ENCODE measurements around the gene TNP2. TPM values are rescaled to one million over a fixed set of nuclear protein-coding genes. Genes with fewer than 3 reads are reported as not detected.

TNP2 gene
- total and polyA plus RNA-seq, 4 donors: not detected

DNA sequence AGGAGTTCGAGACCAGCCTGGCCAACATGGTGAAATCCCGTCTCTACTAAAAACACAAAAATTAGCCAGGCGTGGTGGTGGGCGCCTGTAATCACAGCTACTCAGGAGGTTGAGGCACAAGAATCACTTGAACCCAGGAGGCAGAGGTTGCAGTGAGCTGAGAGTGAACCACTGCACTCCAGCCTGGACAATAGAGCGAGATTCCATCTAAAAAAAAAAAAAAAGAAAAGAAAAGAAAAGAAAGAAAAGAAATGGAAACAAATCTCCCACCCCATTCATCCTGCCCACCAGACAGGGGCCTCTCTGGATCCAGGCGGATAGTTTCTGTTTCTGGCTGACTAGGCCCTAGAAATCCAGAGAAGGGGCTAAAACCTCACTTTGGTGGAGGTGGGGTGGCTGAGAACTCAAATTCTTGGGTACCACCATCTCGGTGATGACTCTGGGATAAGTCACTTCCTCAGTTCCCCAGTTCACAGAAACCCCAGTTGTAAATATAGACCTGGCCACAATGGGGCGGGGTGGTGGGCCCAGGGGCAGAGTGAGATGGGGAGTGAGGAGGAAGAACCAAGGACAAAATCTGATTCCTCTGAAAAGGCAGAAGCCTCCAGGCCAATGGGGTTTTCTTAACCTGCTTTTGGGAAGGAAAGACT lies 35.3 kb downstream of the TNP2 start:
- WGBS, 2 donors: 67 to 80% methylated on average over 8 of the region's 8 CpGs
- ATAC-seq (ENCODE audit: insufficient read depth, low FRiP score) (no peak), DNase-seq (no peak)
- no peaks in the 10 kb centered on the region for H3K27me3 ChIP-seq (ENCODE audit: control insufficient read depth in 3 of 3, insufficient read depth in 3 of 3, low read length in 2 of 3)
- no peaks in the 10 kb centered on the region for H3K9me3 ChIP-seq (ENCODE audit: control insufficient read depth in 4 of 4, insufficient read depth in 3 of 4, low read length in 3 of 4)
- peaks cover 0 to 9% (median 0%) of the 10 kb centered on the region in 5 donors for H3K4me1 ChIP-seq (ENCODE audit: control insufficient read depth in 5 of 5, insufficient read depth in 5 of 5, low read length in 5 of 5)
- no peak overlapping the region for H3K9ac ChIP-seq (ENCODE audit: insufficient read depth in 1 of 2, low read length in 2 of 2)
- no peak overlapping the region for H3K4me3 ChIP-seq
- TF ChIP-seq, protein P1, sequence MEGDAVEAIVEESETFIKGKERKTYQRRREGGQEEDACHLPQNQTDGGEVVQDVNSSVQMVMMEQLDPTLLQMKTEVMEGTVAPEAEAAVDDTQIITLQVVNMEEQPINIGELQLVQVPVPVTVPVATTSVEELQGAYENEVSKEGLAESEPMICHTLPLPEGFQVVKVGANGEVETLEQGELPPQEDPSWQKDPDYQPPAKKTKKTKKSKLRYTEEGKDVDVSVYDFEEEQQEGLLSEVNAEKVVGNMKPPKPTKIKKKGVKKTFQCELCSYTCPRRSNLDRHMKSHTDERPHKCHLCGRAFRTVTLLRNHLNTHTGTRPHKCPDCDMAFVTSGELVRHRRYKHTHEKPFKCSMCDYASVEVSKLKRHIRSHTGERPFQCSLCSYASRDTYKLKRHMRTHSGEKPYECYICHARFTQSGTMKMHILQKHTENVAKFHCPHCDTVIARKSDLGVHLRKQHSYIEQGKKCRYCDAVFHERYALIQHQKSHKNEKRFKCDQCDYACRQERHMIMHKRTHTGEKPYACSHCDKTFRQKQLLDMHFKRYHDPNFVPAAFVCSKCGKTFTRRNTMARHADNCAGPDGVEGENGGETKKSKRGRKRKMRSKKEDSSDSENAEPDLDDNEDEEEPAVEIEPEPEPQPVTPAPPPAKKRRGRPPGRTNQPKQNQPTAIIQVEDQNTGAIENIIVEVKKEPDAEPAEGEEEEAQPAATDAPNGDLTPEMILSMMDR (IDR thresholded peaks at IDR 0.05; ENCODE audit: control extremely low read depth, extremely low read depth): no peak
- H3K27ac ChIP-seq (ENCODE audit: low read depth in 1 of 2, low read length in 1 of 2): no peak overlapping the region
- H3K36me3 ChIP-seq (ENCODE audit: control insufficient read depth in 4 of 4, insufficient read depth in 4 of 4, low read length in 4 of 4): no peaks in the 10 kb centered on the region

DNA sequence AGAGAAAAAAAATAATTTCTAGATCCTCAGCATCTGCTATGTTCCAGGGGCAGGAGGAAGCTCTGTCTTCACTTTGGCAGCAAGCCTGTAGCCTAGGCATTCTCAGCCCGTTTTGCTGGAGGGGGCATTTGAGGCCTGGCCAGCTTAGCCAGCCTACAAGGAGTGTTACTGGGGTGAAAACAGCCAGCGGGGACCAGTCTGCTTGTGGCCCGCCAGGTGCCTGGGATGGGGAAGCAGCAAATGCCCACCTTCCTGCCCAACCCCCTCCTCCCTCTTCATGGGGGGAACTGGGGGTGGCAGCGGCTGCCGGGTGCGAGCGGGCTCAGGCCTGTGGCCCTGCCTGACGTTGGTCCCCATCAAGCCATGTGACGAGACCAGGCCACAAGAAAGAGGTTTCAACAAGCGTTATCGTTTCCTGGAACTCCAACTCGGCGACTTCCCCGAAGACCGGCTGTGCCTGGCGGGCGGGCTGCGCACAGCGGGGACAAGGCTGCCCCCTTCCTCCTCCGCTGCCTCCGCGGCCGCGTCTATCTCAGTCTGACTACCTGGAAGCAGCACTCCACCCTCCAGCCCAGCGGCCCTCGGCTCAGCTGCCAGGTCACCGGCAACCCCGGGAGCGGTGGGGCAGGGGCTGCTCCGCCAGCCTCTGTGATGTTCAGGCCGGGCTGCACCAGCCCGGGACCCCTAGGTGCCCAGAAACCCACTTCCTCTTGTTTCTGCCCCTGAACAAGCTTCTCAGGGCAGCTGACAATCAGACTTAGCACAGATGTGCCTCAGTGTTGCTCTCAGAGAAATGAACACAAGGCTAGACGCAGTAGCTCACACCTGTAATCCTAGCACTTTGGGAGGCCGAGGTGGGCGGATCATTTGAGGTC lies 36.0 kb downstream of the TNP2 start:
- 17 to 39% methylated on average over 30 to 35 of the region's 35 CpGs for WGBS, 2 donors
- no peaks in the 10 kb centered on the region for H3K36me3 ChIP-seq (ENCODE audit: control insufficient read depth in 4 of 4, insufficient read depth in 4 of 4, low read length in 4 of 4)
- H3K4me3 ChIP-seq: no peak overlapping the region
- peak; percentile 40 to 67 (median 57) for DNase-seq
- peaks cover 0 to 9% (median 0%) of the 10 kb centered on the region in 5 donors for H3K4me1 ChIP-seq (ENCODE audit: control insufficient read depth in 5 of 5, insufficient read depth in 5 of 5, low read length in 5 of 5)
- no peaks in the 10 kb centered on the region for H3K9me3 ChIP-seq (ENCODE audit: control insufficient read depth in 4 of 4, insufficient read depth in 3 of 4, low read length in 3 of 4)
- no peaks in the 10 kb centered on the region for H3K27me3 ChIP-seq (ENCODE audit: control insufficient read depth in 3 of 3, insufficient read depth in 3 of 3, low read length in 2 of 3)
- TF ChIP-seq, protein P1 (IDR thresholded peaks at IDR 0.05; ENCODE audit: control extremely low read depth, extremely low read depth): no peak
- peak overlapping the region in 1 of 2 donors; percentile 27 for H3K27ac ChIP-seq (ENCODE audit: low read depth in 1 of 2, low read length in 1 of 2)
- H3K9ac ChIP-seq (ENCODE audit: insufficient read depth in 1 of 2, low read length in 2 of 2): no peak overlapping the region
- ATAC-seq (ENCODE audit: insufficient read depth, low FRiP score): no peak

DNA sequence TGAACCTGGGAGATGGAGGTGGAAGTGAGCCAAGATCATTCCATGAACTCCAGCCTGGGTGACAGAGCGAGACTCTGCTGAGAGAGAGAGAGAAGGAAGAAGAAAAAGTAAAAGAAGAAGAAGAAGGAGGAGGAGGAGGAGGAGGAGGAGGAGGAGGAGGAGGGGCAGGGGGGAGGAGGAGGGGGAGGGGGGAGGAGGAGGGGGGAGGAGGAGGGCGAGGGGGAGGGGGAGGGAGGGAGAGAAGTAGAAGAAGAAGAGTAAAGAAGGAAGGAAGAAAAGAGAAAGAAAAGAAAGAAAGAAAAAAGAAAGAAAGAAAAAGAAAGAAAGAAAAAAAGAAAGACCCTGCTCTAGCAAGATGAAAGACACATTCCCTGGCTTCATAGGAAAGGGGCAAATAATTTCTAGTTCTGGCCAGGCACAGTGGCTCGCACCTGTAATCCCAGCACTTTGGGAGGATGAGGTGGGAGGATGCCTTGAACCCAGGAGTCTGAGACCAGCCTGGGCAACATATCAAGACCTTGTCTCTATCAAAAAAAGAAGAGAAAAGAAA lies 36.7 kb downstream of the TNP2 start:
- no peaks in the 10 kb centered on the region for H3K27me3 ChIP-seq (ENCODE audit: control insufficient read depth in 3 of 3, insufficient read depth in 3 of 3, low read length in 2 of 3)
- 93 to 95% methylated on average over 1 to 2 of the region's 3 CpGs for WGBS, 2 donors
- H3K9me3 ChIP-seq (ENCODE audit: control insufficient read depth in 4 of 4, insufficient read depth in 3 of 4, low read length in 3 of 4): no peaks in the 10 kb centered on the region
- peaks cover 0 to 9% (median 0%) of the 10 kb centered on the region in 5 donors for H3K4me1 ChIP-seq (ENCODE audit: control insufficient read depth in 5 of 5, insufficient read depth in 5 of 5, low read length in 5 of 5)
- no peak for ATAC-seq (ENCODE audit: insufficient read depth, low FRiP score)
- DNase-seq: no peak
- H3K27ac ChIP-seq (ENCODE audit: low read depth in 1 of 2, low read length in 1 of 2): no peak overlapping the region
- TF ChIP-seq, protein P1 (IDR thresholded peaks at IDR 0.05; ENCODE audit: control extremely low read depth, extremely low read depth): no peak
- H3K9ac ChIP-seq (ENCODE audit: insufficient read depth in 1 of 2, low read length in 2 of 2): no peak overlapping the region
- H3K36me3 ChIP-seq (ENCODE audit: control insufficient read depth in 4 of 4, insufficient read depth in 4 of 4, low read length in 4 of 4): no peaks in the 10 kb centered on the region
- H3K4me3 ChIP-seq: no peak overlapping the region

Data from lung (tissue), 12 donors.